Gastroesophageal sphincter (tissue), 3 donors: ENCODE measurements around the gene STARD10.

Experiments
- EP300 ChIP-seq: sonication (generic); formaldehyde crosslinking; IDR thresholded peaks from one replicate; pipeline ENCODE4 v1.6.1; 2017; ENCODE audit warnings: antibody characterized with exemption, mild to moderate bottlenecking
- POLR2A ChIP-seq, 2 donors: fragments of 450-650 bp; IDR thresholded peaks; one replicate each; pipeline ENCODE4 v1.6.1; 2017; ENCODE audit warnings: antibody characterized with exemption in 2 of 2, mild to moderate bottlenecking in 2 of 2, moderate library complexity in 1 of 2
- POLR2AphosphoS5 ChIP-seq: sonication (generic); formaldehyde crosslinking; IDR thresholded peaks from one replicate; pipeline ENCODE4 v1.6.1; 2017; ENCODE audit warnings: antibody characterized with exemption
- TF ChIP-seq, protein P1 (sequence below), 4 experiments: fragments of 200-600 bp in 2 of 4; fragments of 450-650 bp in 2 of 4; sonication (generic) in 1 of 4; IDR thresholded peaks; one replicate each; pipeline ENCODE4 v1.5.1; 2017 to 2019; ENCODE audit warnings: antibody characterized with exemption in 4 of 4, mild to moderate bottlenecking in 2 of 4, moderate library complexity in 2 of 4

DNA sequence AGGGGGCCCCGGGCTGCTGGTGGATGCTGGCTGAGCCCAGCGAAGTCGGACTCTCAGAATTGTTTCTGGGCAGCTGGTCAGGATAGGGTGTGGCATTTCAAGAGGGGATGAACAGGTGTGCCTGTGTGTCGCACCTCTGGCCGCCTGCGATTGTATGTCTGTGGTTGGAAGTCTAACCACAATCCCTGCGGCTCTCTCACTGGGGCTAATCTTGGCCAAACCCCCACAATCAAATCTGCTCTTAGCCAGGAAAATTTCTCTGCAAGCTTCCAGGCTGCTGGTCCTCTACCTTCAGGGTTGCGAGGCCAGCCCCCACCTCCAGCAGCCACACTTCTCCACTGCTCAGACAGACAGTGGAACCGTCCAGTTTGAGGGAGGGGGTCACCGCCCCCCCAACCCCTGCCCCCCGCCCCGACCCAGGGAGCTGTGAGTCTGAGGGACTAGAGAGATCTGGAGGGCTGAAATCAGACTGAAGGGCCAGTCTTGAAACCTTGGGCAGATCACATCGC, 21.3 kb upstream of the STARD10 start:
- TF ChIP-seq, protein P1, sequence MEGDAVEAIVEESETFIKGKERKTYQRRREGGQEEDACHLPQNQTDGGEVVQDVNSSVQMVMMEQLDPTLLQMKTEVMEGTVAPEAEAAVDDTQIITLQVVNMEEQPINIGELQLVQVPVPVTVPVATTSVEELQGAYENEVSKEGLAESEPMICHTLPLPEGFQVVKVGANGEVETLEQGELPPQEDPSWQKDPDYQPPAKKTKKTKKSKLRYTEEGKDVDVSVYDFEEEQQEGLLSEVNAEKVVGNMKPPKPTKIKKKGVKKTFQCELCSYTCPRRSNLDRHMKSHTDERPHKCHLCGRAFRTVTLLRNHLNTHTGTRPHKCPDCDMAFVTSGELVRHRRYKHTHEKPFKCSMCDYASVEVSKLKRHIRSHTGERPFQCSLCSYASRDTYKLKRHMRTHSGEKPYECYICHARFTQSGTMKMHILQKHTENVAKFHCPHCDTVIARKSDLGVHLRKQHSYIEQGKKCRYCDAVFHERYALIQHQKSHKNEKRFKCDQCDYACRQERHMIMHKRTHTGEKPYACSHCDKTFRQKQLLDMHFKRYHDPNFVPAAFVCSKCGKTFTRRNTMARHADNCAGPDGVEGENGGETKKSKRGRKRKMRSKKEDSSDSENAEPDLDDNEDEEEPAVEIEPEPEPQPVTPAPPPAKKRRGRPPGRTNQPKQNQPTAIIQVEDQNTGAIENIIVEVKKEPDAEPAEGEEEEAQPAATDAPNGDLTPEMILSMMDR (IDR thresholded peaks at IDR 0.05) = no peak
- TF ChIP-seq POLR2AphosphoS5 (no peak), POLR2A (IDR thresholded peaks at IDR 0.05) (no peak), EP300 (no peak)
